Measurements from ENCODE around the gene CLDN15. TPM values are rescaled to one million over a fixed set of nuclear protein-coding genes. Genes with fewer than 3 reads are reported as not detected.

The CLDN15 gene
- total and polyA plus RNA-seq, 2 donors (not counting 1 experiment from before 2014, with no cell fraction given) = 31.1 to 42.1 TPM

- no peaks in the 10 kb centered on the region for H3K79me2 ChIP-seq (ENCODE audit: control insufficient read depth, insufficient read depth, low read length)
- TF ChIP-seq EZH2 (IDR thresholded peaks at IDR 0.05; ENCODE audit: borderline replicate concordance, insufficient read depth, low read depth, low read length, poor library complexity, severe bottlenecking) (no peak), CTCF (IDR thresholded peaks at IDR 0.05) (no peak)
- DNase-seq (no peak), ATAC-seq (ENCODE audit: low read depth) (no peak)
- H3K27ac ChIP-seq (ENCODE audit: low read length in 2 of 2) = no peak overlapping the region
- Mint-ChIP-seq H3K27ac (no peak overlapping the region), H3K4me3 (no peak overlapping the region), H3K9me3 (ENCODE audit: insufficient read depth) (no peaks in the 10 kb centered on the region), H3K27me3 (peaks cover 35% of the 10 kb centered on the region), H3K4me1 (peaks cover 10% of the 10 kb centered on the region)
- H3K9me3 ChIP-seq (ENCODE audit: control extremely low read depth in 1 of 3, control insufficient read depth in 2 of 3, insufficient read depth in 1 of 3, low read length in 2 of 3) = no peaks in the 10 kb centered on the region
- no peak overlapping the region for H2AFZ ChIP-seq (ENCODE audit: insufficient read depth, low read depth, low read length, poor library complexity, severe bottlenecking)
- WGBS (ENCODE audit: insufficient coverage) = 33% methylated on average over 2 of the region's 5 CpGs
- H3K4me1 ChIP-seq (ENCODE audit: control insufficient read depth in 2 of 2, insufficient read depth in 2 of 2, low read length in 2 of 2) = peaks cover 0 to 2% of the 10 kb centered on the region in 2 donors
- H4K20me1 ChIP-seq (ENCODE audit: control insufficient read depth, insufficient read depth, low read length, poor library complexity, severe bottlenecking) = no peaks in the 10 kb centered on the region
- H3K9ac ChIP-seq (ENCODE audit: low read length) = no peak overlapping the region
- H3K36me3 ChIP-seq (replicated peaks in 1 of 2; ENCODE audit: control extremely low read depth in 1 of 2, control insufficient read depth in 1 of 2, extremely low read depth in 1 of 2, insufficient read depth in 2 of 2, low read length in 1 of 2) = no peaks in the 10 kb centered on the region
- intact Hi-C loops (cut with micrococcal nuclease) = no loop called here
- POLR2A ChIA-PET = interaction anchor here (0.6 kb wide), 1 partner anchor 77 kb away, joined by 3 read pairs; no protein-coding TSS in a partner anchor
- H3K27me3 ChIP-seq (replicated peaks in 1 of 4; ENCODE audit: control extremely low read depth in 1 of 4, control insufficient read depth in 3 of 4, insufficient read depth in 4 of 4, low read length in 3 of 4) = peaks cover 0 to 26% (median 7%) of the 10 kb centered on the region in 4 experiments
- H3K4me2 ChIP-seq (replicated peaks; ENCODE audit: low read depth, low read length, poor library complexity, severe bottlenecking) = no peak overlapping the region
- H3K4me3 ChIP-seq (ENCODE audit: control extremely low read depth in 1 of 5, extremely low read depth in 1 of 5, insufficient read depth in 1 of 5, low read depth in 2 of 5, low read length in 4 of 5) = no peak overlapping the region
- CTCF ChIA-PET = interaction anchor here (1.2 kb wide), 1 partner anchor 41 kb away, joined by 4 read pairs; no protein-coding TSS in a partner anchor
Measured at GRCh38 chr7:101185258-101185839, 52.3 kb downstream of the CLDN15 start.

Small RNA genes lying within 50 kb of the gene (small RNA-seq; reads per million reads assigned to genes)
- gene RNU6-1104P (ENCODE audit: insufficient read length, low read depth, low replicate concordance) = not detected

Other genes with a start within 250 kb of the CLDN15 start
- not detected in 2 replicates for gene MUC17, start 217.7 kb downstream of the CLDN15 start, total RNA-seq
- not detected in 2 replicates for gene MUC17, start 217.7 kb downstream of the CLDN15 start, polyA plus RNA-seq
- 76.1 and 85.7 TPM in 2 replicates for gene TRIM56, start 152.3 kb downstream of the CLDN15 start, total RNA-seq
- gene TRIM56, start 152.3 kb downstream of the CLDN15 start, polyA plus RNA-seq = 8.4 and 11.0 TPM in 2 replicates
- 0.07 TPM in 1 of 2 replicates, not detected in the other for gene SERPINE1, start 110.7 kb downstream of the CLDN15 start, total RNA-seq
- 0.09 TPM in 2 replicates for gene SERPINE1, start 110.7 kb downstream of the CLDN15 start, polyA plus RNA-seq
- gene AP1S1, start 83.3 kb downstream of the CLDN15 start, total RNA-seq = 10.3 and 11.4 TPM in 2 replicates
- gene AP1S1, start 83.3 kb downstream of the CLDN15 start, polyA plus RNA-seq = 15.5 and 16.3 TPM in 2 replicates
- gene VGF, start 72.2 kb downstream of the CLDN15 start, total RNA-seq = 0.12 and 0.17 TPM in 2 replicates
- gene VGF, start 72.2 kb downstream of the CLDN15 start, polyA plus RNA-seq = 0.10 TPM in 2 replicates
- not detected in 2 replicates for gene NAT16, start 57.5 kb downstream of the CLDN15 start, total RNA-seq
- not detected in 2 replicates for gene NAT16, start 57.5 kb downstream of the CLDN15 start, polyA plus RNA-seq
- gene MOGAT3, start 36.8 kb downstream of the CLDN15 start, total RNA-seq = not detected in 2 replicates
- not detected in 2 replicates for gene MOGAT3, start 36.8 kb downstream of the CLDN15 start, polyA plus RNA-seq
- gene PLOD3, start 20.2 kb downstream of the CLDN15 start, total RNA-seq = 47.5 and 47.9 TPM in 2 replicates
- gene PLOD3, start 20.2 kb downstream of the CLDN15 start, polyA plus RNA-seq = 35.5 and 40.1 TPM in 2 replicates
- gene ZNHIT1, start 19.6 kb downstream of the CLDN15 start, total RNA-seq = 37.3 and 38.4 TPM in 2 replicates
- gene ZNHIT1, start 19.6 kb downstream of the CLDN15 start, polyA plus RNA-seq = 20.1 and 28.5 TPM in 2 replicates
- gene FIS1, start 7.3 kb upstream of the CLDN15 start, total RNA-seq = 95.5 and 105 TPM in 2 replicates
- 188 and 245 TPM in 2 replicates for gene FIS1, start 7.3 kb upstream of the CLDN15 start, polyA plus RNA-seq
- gene IFT22, start 84.0 kb upstream of the CLDN15 start, total RNA-seq = 7.3 and 10.3 TPM in 2 replicates
- gene IFT22, start 84.0 kb upstream of the CLDN15 start, polyA plus RNA-seq = 3.8 and 5.2 TPM in 2 replicates
- gene COL26A1, start 125.1 kb upstream of the CLDN15 start, total RNA-seq = not detected in 2 replicates
- gene COL26A1, start 125.1 kb upstream of the CLDN15 start, polyA plus RNA-seq = not detected in 2 replicates

Measured in B cell (primary cell).